ENCODE data around the gene FOXK2.
A peak's percentile ranks its signal among the peaks of the same experiment; 100 is the strongest.

FOXK2 gene

DNA sequence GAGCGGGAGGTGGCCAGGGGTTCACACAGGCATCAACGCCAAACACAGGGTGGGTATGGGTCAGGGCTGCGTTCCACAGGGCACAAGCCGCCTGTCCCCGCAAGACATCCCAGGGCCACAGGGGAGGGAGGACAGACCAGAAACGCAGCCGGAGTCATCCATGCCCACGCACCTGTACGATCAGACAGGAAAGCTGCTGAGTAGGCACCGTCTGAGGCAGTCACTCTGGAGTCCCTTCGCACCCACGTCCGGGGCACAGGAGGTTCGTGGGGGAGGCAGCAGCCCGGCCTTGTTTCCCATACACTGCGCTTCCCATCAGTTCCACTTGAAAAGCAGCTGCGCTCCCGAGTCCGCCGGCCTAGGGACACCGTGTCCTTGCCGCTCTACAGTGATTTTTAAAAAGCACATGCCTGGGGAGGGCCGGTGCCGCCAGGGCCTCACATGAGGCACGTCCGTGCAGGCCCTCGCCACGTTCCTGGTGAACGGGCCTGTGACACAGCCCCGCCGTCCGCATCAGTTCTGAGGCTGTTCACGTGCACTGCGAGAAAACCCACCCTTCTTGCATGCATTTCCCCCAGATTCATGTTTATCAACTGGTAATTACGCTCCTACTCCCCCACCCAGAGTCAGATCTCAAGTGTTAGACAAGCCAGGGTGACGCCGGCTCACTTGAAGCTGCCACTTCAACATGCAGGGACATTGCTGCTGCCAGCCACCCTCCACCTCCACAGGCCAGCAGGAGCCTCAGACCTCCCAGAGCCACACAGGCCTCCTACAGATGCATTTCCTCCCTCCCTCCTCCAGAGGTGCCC is 94.0 kb downstream of the FOXK2 start:
- no peak for DNase-seq

DNA sequence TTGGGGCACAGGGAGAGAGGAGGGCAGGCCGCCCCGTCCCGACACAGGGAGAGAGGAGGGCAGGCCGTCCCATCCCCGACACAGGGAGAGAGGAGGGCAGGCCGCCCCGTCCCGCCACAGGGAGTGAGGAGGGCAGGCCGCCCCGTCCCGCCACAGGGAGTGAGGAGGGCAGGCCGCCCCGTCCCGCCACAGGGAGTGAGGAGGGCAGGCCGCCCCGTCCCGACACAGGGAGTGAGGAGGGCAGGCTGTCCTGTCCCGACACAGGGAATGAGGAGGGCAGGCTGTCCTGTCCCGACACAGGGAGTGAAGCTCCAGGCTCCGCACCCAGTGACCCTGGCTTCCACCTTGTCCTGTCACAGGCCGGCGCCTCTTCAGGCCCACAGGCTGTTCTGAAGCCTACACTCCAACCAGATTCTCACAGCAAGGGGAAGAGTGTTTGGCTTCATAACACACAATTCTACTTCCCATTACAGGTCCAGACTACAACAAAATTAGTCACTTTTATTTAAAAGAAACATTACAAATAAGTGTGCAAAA is 94.6 kb downstream of the FOXK2 start:
- no peak for DNase-seq

DNA sequence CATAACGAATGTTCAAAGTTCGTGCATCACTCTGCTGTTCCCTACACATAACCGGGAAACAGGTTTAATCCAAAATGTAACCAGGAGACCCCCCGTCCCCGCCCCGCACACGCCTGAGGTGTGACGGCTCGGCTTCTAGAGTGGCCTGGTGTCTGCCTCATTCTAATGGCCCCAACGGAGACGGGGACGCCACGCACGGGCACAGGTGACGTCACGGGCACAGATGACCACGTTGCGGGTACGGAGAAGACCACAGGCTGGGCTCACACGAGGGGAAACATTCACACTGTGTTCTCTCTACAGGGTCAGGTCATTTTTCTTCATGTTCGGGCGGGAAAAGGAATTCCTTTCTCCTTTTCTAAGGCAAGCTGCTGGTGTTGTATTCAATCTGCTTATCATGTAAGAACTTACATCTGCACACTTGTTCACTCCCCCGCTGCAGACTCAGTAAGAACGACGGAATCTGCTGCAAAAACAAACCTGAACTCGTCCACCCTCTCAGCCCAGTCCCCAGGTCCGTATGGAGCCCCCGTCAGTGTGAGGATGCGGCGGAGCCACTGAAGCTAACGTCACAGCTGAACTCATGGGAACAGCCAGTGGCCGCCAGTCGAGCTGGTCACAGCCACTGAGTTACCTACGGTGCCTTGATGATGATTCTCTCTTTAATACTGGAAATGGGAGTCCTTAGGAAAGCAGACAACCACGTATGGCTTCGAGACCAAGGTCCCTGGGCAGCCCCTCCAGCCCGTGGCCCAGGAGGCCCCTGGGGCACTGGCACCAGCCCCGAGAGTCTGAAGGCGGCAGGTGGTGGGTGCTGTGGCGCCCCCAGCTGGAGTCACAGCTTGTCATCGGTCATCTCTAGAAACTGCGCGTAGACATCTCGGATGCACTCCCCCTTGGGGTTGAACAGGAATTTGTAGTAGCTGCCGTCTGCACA is 95.8 kb downstream of the FOXK2 start:
- DNase-seq: no peak

DNA sequence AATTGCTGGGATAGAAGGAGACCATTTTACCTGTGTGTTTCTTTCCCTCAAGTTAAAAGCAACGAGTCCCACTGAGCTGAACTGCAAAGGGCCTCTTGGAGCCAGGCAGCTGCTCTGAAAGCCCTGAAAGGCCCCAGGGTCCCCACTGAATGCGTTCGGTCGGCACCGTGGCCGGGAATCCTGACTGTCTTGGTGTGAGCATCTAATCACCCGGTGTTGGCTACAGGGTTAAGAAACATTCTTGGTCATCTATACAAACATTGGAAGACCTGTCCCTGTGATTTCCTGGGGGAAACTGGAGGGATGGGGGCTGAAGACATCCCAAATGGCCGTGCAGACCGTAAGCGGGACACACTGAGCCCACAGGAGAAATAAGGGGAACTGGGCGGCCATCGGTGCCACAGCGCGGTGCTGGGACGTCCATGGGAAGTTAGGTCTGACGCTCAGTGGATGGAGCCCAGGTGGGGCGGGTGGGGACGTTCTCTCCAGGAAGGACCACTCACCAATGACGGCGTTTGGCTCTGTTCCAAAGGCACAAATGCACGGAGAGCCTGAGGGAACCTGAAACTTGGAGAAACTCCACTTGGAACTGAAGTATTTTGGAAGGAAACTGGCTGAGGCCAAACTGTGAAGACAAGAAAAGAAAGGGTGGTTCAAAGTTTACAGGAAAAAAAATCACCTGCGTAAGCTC is 96.6 kb downstream of the FOXK2 start:
- no peak for DNase-seq

DNA sequence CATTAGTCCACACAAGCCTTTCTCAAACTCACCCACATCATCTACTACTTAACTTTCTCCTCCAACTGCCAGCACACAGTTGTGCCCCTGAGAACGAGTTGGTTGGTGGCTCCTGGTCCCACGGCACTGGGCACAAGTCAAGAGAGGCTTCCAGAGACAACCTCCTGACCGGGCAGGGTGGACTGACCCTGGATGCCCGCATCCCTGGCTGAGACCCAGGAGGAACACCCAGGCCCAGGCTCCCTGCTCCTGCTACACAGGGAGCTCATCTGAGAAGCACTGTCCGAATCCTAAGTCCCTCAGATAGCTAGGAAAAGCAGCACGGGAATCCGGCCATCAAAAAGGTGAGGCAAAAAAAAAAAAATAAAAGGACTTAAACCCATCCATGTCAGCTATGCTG is 99.7 kb downstream of the FOXK2 start:
- no peak for DNase-seq

DNA sequence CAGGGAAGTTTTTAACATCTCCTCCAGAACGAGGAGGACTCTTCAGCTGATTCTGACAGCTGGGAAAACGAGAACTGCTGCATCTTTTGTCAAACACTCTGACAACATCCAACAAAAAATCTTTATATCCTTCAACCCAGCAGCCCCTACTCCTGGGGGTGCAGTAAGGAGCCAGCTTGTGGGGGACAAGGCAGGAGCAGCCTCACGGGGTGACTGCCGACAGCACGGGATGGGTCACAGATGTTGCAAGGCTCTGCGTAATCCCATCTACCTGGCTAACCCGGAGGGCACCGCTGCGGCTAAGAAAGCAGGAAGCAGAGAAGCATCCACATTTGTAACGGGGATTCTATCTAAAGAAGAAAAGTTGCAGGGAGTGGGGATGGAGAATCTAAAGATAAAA is 100.1 kb downstream of the FOXK2 start:
- DNase-seq: no peak

DNA sequence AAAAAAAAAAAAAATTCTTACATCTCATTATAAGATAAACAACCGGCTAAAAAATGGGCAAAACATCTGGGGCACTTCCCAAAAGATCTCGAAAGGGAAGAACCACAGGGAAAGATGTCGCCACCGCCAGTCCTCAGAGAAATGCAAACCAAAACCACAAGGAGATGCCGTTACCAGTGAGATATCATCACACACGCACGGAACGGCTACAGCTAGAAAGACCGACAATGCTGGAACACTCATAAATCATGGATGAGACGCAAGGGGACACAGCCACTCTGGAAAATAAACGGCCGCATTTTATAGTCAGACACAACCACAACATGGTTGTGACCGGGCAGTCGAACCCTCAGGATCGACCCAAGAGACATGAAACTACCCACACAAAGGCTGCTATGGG is 104.2 kb downstream of the FOXK2 start:
- peak; percentile 84 for DNase-seq

DNA sequence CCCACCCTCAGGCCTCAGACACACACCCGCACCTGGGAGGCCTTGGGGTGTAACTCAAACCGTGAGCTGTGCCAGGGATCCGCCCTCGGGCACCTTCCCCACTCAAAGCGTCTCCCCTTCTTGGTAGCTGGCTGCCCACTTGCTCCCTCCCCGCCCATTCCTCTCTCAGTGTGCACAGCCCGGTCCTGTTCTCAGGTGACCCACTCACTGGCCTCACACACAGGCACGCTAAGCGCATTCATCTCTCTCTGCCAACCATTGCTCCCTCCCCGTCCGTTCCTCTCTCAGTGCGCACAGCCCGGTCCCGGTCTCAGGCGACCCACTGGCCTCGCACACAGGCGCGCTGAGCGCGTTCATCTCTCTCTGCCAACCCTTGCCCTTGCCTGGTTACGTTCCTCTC is 107.9 kb downstream of the FOXK2 start:
- no peak for DNase-seq

DNA sequence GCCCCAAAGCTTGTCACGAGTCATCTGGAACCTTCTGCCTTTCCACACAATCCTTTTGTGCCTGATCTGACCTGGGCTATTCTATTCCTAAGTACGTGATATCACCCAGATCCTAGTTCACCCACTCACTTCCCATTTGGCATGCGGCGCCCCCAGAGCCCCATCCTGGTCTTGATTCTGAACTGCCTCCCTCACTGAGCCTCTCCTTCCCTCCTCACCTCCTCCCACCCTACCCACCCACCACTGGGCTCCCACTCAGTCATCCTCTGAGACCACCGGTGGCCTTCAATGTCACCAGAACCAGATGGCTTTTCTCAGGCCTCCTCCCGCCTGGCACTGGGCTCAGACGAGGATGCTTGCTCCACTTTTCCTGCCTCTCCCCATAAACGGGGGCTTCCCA is 110.2 kb downstream of the FOXK2 start:
- DNase-seq: no peak

DNA sequence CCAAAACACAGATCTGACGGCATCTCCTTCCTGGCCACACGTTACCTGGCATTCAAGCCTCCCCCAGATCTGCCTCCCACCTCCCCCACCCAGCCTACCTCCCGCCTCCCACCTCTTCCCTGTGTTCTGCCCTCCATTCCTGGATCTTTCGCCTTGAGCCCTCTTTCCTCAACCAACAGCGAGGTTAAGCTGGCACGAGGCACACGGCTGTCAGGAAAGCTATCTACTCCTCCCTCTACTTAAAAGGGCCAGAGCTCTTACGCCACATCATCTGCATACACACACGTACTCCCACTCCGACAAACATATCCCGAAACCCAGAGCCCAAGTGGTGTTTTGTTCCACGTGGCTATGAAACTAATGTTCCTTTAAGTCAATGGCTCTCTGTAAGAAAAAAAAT is 110.7 kb downstream of the FOXK2 start:
- no peak for DNase-seq

DNA sequence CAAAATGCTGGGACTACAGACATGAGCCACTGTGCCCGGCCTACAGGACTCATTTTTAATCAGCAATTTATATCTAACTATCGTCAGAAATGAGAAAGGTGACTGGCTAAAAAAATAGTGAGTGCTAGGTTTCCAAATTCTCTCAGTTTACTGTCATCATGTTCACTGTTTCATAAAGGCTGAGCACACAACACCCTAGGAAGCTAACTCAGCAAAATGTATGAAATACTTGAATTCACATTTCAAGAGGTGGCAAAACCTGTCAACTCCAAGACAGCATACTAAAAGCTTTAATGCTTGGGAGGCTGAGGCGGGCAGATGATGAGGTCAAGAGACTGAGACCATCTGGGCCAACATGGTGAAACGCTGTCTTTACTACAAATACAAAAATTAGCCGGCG is 112.0 kb downstream of the FOXK2 start:
- DNase-seq: no peak

DNA sequence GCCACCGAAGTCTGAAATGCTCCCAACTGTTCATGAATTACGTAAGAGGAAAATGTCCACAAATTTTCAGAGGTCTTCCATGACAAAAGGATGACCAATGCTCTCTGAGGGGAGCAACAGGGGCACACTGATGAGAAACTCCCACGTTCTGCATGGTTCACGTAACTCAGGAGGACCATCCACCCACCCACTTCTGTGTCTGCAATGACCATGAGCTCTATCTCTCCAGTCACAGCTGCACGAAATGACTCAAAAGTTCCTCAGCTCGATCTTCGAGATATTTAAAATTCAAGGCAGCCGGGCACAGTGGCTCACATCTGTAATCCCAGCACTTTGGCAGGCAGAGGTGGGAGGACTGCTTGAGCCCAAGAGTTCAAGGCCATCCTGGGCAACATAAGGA is 112.9 kb downstream of the FOXK2 start:
- no peak for DNase-seq

DNA sequence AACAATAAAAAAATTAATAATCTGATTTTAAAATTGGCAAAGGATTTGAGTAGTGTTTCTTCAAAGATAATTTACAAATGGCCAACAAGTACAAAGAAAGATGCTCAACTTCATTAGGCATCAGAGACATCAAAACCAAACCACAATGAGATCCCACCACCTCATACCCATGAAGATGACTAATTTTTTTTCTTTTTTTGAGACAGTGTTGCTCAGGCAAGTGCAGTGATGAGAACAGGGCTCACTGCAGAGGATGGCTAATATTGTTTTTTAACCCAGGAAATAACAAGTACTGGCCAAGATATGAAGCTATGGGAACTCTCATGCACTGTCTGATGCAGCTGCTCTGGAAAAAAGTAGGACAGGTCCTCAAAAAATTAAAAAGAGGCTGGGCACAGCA is 113.8 kb downstream of the FOXK2 start:
- no peak for DNase-seq

DNA sequence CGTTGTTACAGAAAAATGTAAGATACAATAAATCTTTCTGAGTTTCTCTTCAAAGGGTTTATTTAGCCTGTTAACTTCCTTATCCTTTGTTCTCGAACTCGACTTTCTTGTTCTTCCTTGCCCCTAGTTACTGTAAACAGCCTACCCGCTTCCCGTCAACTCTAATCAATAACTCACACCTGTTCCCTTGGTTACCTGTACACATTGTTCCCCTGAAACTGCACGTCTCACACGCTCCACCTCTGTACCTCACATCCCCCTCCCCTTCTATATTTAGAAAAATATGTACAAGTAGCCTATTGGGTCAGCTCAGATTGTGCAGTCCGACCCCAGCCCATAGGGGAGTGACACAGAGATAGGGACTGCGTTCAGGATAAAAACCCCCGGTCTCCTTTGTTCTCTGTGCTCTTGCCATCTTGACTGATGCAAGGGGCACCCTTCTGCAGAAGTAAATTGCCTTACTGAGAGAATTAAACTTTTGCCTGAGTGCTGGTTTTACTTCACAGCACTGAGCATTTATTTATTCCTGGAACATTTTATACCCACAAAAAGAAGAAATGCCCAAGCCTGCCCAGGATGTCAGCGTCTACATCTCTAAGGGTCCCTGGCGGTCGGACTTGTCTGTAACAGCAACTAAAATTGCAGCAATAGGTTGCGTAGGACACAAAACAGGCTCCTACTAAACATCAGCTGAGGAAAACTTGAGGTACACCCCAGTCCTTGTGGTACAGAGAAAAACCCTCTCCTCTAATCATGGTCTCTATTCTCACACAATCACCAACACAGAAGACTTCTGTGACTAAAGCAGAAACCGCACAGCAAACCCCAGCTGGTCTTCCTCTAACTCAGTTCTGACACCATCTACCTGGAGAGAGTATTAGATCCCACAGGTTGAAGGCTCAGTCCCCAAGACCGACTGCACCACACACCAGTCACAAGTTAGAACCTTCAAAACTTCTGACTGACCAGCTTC is 117.4 kb downstream of the FOXK2 start:
- no peak for DNase-seq

DNA sequence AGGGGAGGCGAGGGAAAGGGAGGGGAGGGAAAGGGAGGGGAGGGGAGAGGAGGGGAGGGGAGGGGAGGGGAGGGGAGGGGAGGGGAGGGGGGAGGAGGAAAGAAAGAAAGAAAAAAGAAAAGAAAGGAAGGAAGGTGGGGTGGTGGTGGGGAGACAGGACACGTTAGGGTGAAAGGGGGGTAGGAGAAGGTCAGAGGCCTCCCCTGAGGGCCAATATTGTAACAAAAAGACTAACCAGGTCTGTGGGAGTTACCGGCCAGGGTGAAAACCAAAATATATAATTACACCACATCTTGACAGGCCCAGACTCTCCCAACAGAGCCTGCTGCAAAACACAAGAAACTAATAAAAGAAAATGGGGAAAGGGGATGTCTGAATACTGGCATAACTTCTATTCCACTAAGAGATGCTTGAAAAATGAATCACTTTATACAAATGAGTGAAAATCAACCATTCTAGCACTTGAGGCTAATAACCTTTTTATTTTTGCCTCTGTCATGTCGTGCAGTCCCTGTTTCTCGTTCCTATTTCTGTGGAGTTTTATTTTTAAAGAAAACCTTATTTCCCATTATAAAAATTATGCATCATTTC is 118.7 kb downstream of the FOXK2 start:
- no peak for DNase-seq

DNA sequence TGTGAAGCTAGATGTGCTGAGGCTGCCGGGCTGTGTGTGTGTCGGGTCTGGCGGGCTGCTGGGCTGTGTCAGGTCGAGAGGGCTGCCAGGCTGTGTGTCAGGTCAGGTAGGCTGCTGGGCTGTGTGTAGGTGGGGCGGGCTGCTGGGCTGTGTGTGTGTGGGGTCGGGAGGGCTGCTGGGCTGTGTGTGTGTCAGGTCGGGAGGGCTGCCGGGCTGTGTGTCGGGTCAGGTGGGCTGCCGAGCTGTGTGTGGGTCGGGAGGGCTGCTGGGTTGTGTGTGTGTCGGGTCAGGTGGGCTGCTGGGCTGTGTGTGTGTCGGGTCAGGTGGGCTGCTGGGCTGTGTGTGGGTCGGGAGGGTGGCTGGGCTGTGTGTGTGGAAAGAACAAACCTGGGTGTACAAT is 120.1 kb downstream of the FOXK2 start:
- no peak for DNase-seq

DNA sequence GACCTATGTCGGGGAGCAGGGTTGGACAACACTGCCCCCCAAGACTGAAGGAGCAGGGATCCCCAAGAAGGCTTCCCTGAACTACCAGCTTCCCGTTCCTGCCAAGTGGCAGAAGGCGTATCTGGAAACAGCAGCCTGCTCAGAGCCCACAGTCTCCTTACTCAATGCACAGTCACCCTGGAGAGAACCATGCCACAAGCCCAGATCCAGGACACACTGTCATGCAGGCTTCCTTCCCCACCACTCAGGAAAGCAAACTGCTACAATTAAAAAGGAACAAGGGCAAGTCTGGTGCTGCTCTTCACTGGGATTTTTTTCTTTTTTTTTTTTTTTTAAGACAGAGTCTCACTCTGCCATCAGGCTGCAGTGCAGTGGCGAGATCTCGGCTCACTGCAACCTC is 120.5 kb downstream of the FOXK2 start:
- DNase-seq: peak; percentile 55

DNA sequence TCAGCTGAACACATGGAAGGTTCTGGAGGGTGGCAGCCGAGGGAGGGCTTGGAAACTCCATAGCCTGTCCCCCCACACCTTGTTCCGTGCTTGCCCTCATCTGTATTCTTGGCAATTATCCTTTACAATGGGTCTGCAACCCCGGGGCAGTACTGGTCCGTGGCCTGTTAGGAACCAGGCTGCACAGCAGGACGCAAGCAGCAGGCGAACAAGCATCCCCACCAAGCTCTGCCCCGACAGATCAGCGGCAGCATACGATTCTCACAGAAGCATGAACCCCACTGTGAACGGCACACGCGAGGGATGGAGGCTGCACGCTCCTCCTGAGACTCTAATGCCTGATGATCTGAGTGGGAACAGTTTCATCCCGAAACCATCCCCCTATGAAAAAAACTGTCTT is 122.5 kb downstream of the FOXK2 start:
- no peak for DNase-seq

DNA sequence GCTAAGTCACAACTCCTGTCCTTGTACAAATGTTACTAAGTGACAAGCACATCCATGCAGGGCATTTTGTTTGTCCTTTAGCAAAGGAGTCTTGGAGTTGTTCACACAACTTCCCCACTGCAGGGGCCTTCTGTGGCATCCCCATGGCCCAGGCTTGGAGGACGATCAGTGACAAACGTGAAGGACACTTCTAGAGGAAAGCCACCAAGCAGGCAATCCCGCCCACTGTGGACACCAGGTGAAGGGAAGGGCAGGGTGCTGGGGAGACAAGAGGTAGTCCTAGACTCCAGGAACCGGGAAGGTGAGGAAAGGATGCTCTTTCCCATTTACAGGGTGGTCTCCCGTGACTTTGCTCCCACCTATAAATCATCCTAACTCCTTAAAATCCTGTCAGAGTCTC is 124.6 kb downstream of the FOXK2 start:
- no peak for DNase-seq

DNA sequence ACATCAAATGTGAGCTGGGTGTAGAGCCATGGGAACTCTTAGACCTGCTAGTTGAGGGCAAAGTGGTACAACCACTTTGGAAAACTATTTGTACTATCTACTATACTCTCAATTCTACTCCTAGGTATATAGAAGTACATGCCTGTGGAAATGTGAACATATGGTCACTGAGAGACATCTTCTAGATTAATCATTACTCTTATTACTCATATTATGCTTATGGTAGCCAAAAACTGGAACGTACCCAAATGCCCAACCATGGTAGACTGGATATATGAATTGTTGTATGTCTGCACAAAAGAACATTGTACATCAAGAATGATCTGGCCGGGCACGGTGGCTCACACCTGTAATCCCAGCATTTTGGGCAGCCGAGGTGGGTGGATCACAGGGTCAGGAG is 126.0 kb downstream of the FOXK2 start:
- no peak for DNase-seq

DNA sequence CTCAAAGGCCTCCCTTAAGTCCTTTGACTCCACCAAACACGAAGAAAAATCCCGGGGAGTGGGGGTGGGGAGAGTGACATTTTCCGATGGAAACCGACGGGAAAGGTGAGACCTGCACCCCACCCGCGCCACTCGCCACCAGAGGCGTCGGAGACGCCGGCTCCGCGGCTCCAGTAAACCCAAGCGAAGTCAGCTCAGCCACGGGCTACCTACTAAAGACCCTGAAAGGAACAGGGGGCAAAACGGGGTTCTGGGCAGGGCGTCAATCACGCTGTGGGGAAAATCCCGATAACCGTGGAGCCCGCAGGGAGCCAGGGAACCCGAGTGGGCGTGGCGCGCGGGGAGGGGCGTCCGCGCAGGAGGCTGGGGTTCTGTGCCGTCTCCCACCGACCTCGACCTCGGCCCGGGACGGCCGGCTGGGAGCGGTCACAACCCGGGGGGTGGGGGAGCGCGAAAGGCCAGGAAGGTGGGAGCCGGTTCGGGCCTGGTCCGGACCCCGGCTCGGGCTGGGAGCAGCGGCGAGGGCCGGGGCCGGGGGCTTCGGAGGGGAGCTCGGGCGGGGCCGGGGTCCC is 128.1 kb downstream of the FOXK2 start:
- DNase-seq: peak; percentile 44

Data from hematopoietic multipotent progenitor cell treated with erythropoietin and hydrocortisone succinate and interleukin-3 and kit ligand, for 4 days (in vitro differentiated cells).